Measurements from ENCODE around the gene VPS26C.

VPS26C gene

GRCh38 chr21:37202221-37203110 lies 64.7 kb downstream of the VPS26C start:
- H3K4me3 ChIP-seq (ENCODE audit: low read length): no peak overlapping the region
- TF ChIP-seq CTCF (IDR thresholded peaks at IDR 0.05; ENCODE audit: insufficient read depth, low read depth, low read length, missing control alignments): no peak
- DNase-seq (ENCODE audit: low read depth): no peak

- DNase-seq (ENCODE audit: low read depth): no peak
- H3K4me3 ChIP-seq (ENCODE audit: low read length): no peak overlapping the region
- no peak for TF ChIP-seq CTCF (IDR thresholded peaks at IDR 0.05; ENCODE audit: insufficient read depth, low read depth, low read length, missing control alignments)
Observed at GRCh38 chr21:37200641-37201480, 66.3 kb downstream of the VPS26C start.

GRCh38 chr21:37199057-37199924 lies 67.8 kb downstream of the VPS26C start:
- DNase-seq (ENCODE audit: low read depth): peak; percentile 75
- TF ChIP-seq CTCF (IDR thresholded peaks at IDR 0.05; ENCODE audit: insufficient read depth, low read depth, low read length, missing control alignments): no peak

GRCh38 chr21:37197746-37198145 lies 69.4 kb downstream of the VPS26C start:
- no peak for DNase-seq (ENCODE audit: low read depth)
- no peak for TF ChIP-seq CTCF (IDR thresholded peaks at IDR 0.05; ENCODE audit: insufficient read depth, low read depth, low read length, missing control alignments)
- no peak overlapping the region for H3K4me3 ChIP-seq (ENCODE audit: low read length)

More at GRCh38 chr21:37199057-37199924, 67.8 kb downstream of the VPS26C start:
- H3K4me3 ChIP-seq (ENCODE audit: low read length): no peak overlapping the region

- H3K4me3 ChIP-seq (ENCODE audit: low read length): no peak overlapping the region
- no peak for DNase-seq (ENCODE audit: low read depth)
- TF ChIP-seq CTCF (IDR thresholded peaks at IDR 0.05; ENCODE audit: insufficient read depth, low read depth, low read length, missing control alignments): no peak
Observed at GRCh38 chr21:37196847-37197246, 70.3 kb downstream of the VPS26C start.

GRCh38 chr21:37195610-37196009 lies 71.5 kb downstream of the VPS26C start:
- no peak for DNase-seq (ENCODE audit: low read depth)
- TF ChIP-seq CTCF (IDR thresholded peaks at IDR 0.05; ENCODE audit: insufficient read depth, low read depth, low read length, missing control alignments): no peak
- H3K4me3 ChIP-seq (ENCODE audit: low read length): no peak overlapping the region

All from epithelial cell of esophagus (primary cell).